ENCODE results near the gene SLC35E2B.
"Not testable (repeated sequence)": the region's sequence is repeated elsewhere in the genome, so short reads cannot be mapped to it uniquely, and the experiment has no call there.

The SLC35E2B gene

GRCh38 chr1:1639368-1639767 lies 53.2 kb downstream of the SLC35E2B start:
- not testable (repeated sequence) for DNase-seq (ENCODE audit: low read depth)

GRCh38 chr1:1638528-1638927 lies 54.1 kb downstream of the SLC35E2B start:
- not testable (repeated sequence) for DNase-seq (ENCODE audit: low read depth)

GRCh38 chr1:1637479-1637875 lies 55.1 kb downstream of the SLC35E2B start:
- DNase-seq (ENCODE audit: low read depth), result not testable (repeated sequence)

- not testable (repeated sequence) for DNase-seq (ENCODE audit: low read depth)
Measured at GRCh38 chr1:1636621-1637478, 55.7 kb downstream of the SLC35E2B start.

- DNase-seq (ENCODE audit: low read depth), result not testable (repeated sequence)
Measured at GRCh38 chr1:1634613-1635012, 58.0 kb downstream of the SLC35E2B start.

- DNase-seq (ENCODE audit: low read depth), result not testable (repeated sequence)
Measured at GRCh38 chr1:1633409-1633808, 59.2 kb downstream of the SLC35E2B start.

- no peak for DNase-seq (ENCODE audit: low read depth)
Measured at GRCh38 chr1:1631782-1632420, 60.7 kb downstream of the SLC35E2B start, which contains the start of gene MMP23B. TSS of gene MMP23B (plus strand) at chr1:1632173. CDS start at chr1:1632219, 46 bp downstream.

GRCh38 chr1:1630965-1631781 lies 61.4 kb downstream of the SLC35E2B start:
- no peak for DNase-seq (ENCODE audit: low read depth)

- DNase-seq (ENCODE audit: low read depth), result peak; percentile 92
Measured at GRCh38 chr1:1630191-1630964, 62.2 kb downstream of the SLC35E2B start.

- peak; percentile 76 for DNase-seq (ENCODE audit: low read depth)
Measured at GRCh38 chr1:1629430-1630190, 63.0 kb downstream of the SLC35E2B start.

GRCh38 chr1:1628754-1629429 lies 63.7 kb downstream of the SLC35E2B start:
- no peak for DNase-seq (ENCODE audit: low read depth)

- no peak for DNase-seq (ENCODE audit: low read depth)
Measured at GRCh38 chr1:1627829-1628753, 64.5 kb downstream of the SLC35E2B start.

- DNase-seq (ENCODE audit: low read depth), result no peak
Measured at GRCh38 chr1:1627261-1627828, 65.2 kb downstream of the SLC35E2B start.

- no peak for DNase-seq (ENCODE audit: low read depth)
Measured at GRCh38 chr1:1626207-1627141, 66.1 kb downstream of the SLC35E2B start.

- no peak for DNase-seq (ENCODE audit: low read depth)
Measured at GRCh38 chr1:1625824-1626206, 66.8 kb downstream of the SLC35E2B start.

GRCh38 chr1:1625404-1625775 lies 67.2 kb downstream of the SLC35E2B start:
- no peak for DNase-seq (ENCODE audit: low read depth)

Measured in T follicular helper cell (primary cell).